ENCODE measurements around the gene SCNN1B.

GRCh38 chr16:23380501-23380951 is 78.4 kb downstream of the SCNN1B start:
- TF ChIP-seq CTCF (IDR thresholded peaks at IDR 0.05; ENCODE audit: insufficient read depth, low read length, poor library complexity, severe bottlenecking) (no peak), EZH2phosphoT487 (conservative IDR thresholded peaks at IDR 0.05; ENCODE audit: low read length) (no peak)
